Activated CD8-positive, alpha-beta memory T cell treated with anti-CD3 and anti-CD28 coated beads, Interleukin-2, amount 50 U/mL, for 4 hours (primary cell): ENCODE data around the gene IGFL1.
"Not testable (repeated sequence)": the region's sequence is repeated elsewhere in the genome, so short reads cannot be mapped to it uniquely, and the experiment has no call there.

Source experiments
- DNase-seq: peaks from one replicate; pipeline ENCODE4 v3.0.0-alpha.2; 2020

IGFL1 gene

GRCh38 chr19:46273931-46274330, 44.4 kb downstream of the IGFL1 start:
- not testable (repeated sequence) for DNase-seq

DNA sequence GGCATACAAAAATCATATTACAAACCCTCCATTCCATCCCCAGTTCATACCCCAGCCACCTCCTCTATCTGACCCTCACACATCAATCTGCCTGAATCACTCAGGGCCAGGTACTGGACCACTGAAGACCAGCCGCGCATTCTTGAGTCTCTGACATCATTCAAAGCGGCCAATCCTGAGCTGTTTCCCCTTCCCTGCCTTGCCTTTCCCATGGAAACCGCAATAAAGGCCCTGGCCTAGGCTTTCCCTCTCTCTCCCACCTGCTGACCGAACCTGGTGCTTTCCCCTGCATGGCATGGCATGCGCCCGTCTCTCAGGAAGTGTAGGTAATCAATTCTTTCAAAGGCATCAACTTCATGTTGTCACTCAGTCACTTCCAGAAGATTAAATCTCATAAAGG, 49.6 kb downstream of the IGFL1 start:
- DNase-seq = no peak
